DMS153 treated with DMSO at 0.1 percent for 48 hours (cell line): ENCODE measurements around the gene ATP1A1.

Source experiments
- DNase-seq: peaks from one replicate; lab custom pipeline; 2025; ENCODE audit not compliant: unreplicated experiment; lab: John Stamatoyannopoulos, UW

ATP1A1 gene

GRCh38 chr1:116343019-116343418 is 30.0 kb upstream of the ATP1A1 start:
- DNase-seq, result no peak

GRCh38 chr1:116345011-116345410 is 28.0 kb upstream of the ATP1A1 start:
- no peak for DNase-seq

- peak; percentile 48 for DNase-seq
These were observed 27.2 kb upstream of the ATP1A1 start for GRCh38 chr1:116345843-116346242.

- no peak for DNase-seq
These were observed 25.9 kb upstream of the ATP1A1 start for GRCh38 chr1:116346943-116347673.

- no peak for DNase-seq
These were observed 25.3 kb upstream of the ATP1A1 start for GRCh38 chr1:116347696-116348095.

- DNase-seq, result no peak
These were observed 22.9 kb upstream of the ATP1A1 start for GRCh38 chr1:116350097-116350645.

GRCh38 chr1:116351914-116352313 is 21.1 kb upstream of the ATP1A1 start:
- DNase-seq, result no peak

- no peak for DNase-seq
These were observed 20.7 kb upstream of the ATP1A1 start for GRCh38 chr1:116352349-116352813.

- no peak for DNase-seq
These were observed 19.9 kb upstream of the ATP1A1 start for GRCh38 chr1:116353155-116353554.

GRCh38 chr1:116356067-116356466 is 17.0 kb upstream of the ATP1A1 start:
- no peak for DNase-seq

- no peak for DNase-seq
These were observed 16.4 kb upstream of the ATP1A1 start for GRCh38 chr1:116356673-116357072.

GRCh38 chr1:116357487-116357886 is 15.6 kb upstream of the ATP1A1 start:
- DNase-seq, result no peak

- DNase-seq, result no peak
These were observed 13.8 kb upstream of the ATP1A1 start for GRCh38 chr1:116359060-116359830.

- no peak for DNase-seq
These were observed 13.2 kb upstream of the ATP1A1 start for GRCh38 chr1:116359871-116360270.

- no peak for DNase-seq
These were observed 12.4 kb upstream of the ATP1A1 start for GRCh38 chr1:116360429-116361173.

- no peak for DNase-seq
These were observed 11.4 kb upstream of the ATP1A1 start for GRCh38 chr1:116361648-116362047.

GRCh38 chr1:116362050-116362449 is 11.0 kb upstream of the ATP1A1 start:
- no peak for DNase-seq

- no peak for DNase-seq
These were observed 7.7 kb upstream of the ATP1A1 start for GRCh38 chr1:116365353-116365780.

GRCh38 chr1:116365857-116366256 is 7.2 kb upstream of the ATP1A1 start:
- no peak for DNase-seq

GRCh38 chr1:116367256-116367945 is 5.6 kb upstream of the ATP1A1 start:
- no peak for DNase-seq

- no peak for DNase-seq
These were observed 4.8 kb upstream of the ATP1A1 start for GRCh38 chr1:116368241-116368640.
